Tibial artery (tissue), 4 donors: ENCODE measurements around the gene SLC32A1.
A peak's percentile ranks its signal among the peaks of the same experiment; 100 is the strongest.

ENCODE experiments used
- DNase-seq, 2 donors: peaks; one replicate each; pipeline ENCODE4 v3.0.0-alpha.2; 2019
- H3K27ac ChIP-seq, 2 donors: fragments of 200-600 bp; sonication (generic) in 1 of 2; 1 replicate in 1 of 2; 2 replicates in 1 of 2; pipeline ENCODE4 v1.5.1; 2018 to 2019; ENCODE audit warnings: mild to moderate bottlenecking in 1 of 2
- H3K27me3 ChIP-seq, 2 donors: fragments of 200-600 bp; sonication (generic) in 1 of 2; one replicate each; pipeline versions ENCODE4 v1.5.1 to v1.6.0; 2016 to 2019
- H3K36me3 ChIP-seq, 3 donors: fragments of 200-600 bp; sonication (generic) in 2 of 3; one replicate each; pipeline ENCODE4 v1.5.1; 2016 to 2019; ENCODE audit warnings: mild to moderate bottlenecking in 2 of 3
- H3K4me1 ChIP-seq, 4 donors: fragments of 200-600 bp; sonication (generic) in 2 of 4; 1 replicate in 3 of 4; 2 replicates in 1 of 4; pipeline ENCODE4 v1.5.1; 2016 to 2019
- H3K4me3 ChIP-seq, 2 donors: fragments of 200-600 bp; sonication (generic) in 1 of 2; 1 replicate in 1 of 2; 2 replicates in 1 of 2; pipeline ENCODE4 v1.5.1; 2018 to 2019; ENCODE audit warnings: mild to moderate bottlenecking in 2 of 2
- H3K9me3 ChIP-seq, 3 donors: fragments of 200-600 bp; sonication (generic) in 1 of 3; one replicate each; pipeline ENCODE4 v1.5.1; 2016 to 2019
- intact Hi-C: fragments of 100-400 bp; cut with DNase I; formaldehyde crosslinking; loops from one replicate; pipeline ENCODE4 v1.15.0; 2023; ENCODE audit warnings: low total_unique reads
- TF ChIP-seq, protein P1 (sequence below), 2 experiments: fragments of 200-600 bp in 1 of 2; fragments of 450-650 bp in 1 of 2; IDR thresholded peaks; one replicate each; pipeline ENCODE4 v1.5.1; 2017 to 2019; ENCODE audit warnings: antibody characterized with exemption in 2 of 2, mild to moderate bottlenecking in 1 of 2, moderate library complexity in 1 of 2

Gene SLC32A1

DNA sequence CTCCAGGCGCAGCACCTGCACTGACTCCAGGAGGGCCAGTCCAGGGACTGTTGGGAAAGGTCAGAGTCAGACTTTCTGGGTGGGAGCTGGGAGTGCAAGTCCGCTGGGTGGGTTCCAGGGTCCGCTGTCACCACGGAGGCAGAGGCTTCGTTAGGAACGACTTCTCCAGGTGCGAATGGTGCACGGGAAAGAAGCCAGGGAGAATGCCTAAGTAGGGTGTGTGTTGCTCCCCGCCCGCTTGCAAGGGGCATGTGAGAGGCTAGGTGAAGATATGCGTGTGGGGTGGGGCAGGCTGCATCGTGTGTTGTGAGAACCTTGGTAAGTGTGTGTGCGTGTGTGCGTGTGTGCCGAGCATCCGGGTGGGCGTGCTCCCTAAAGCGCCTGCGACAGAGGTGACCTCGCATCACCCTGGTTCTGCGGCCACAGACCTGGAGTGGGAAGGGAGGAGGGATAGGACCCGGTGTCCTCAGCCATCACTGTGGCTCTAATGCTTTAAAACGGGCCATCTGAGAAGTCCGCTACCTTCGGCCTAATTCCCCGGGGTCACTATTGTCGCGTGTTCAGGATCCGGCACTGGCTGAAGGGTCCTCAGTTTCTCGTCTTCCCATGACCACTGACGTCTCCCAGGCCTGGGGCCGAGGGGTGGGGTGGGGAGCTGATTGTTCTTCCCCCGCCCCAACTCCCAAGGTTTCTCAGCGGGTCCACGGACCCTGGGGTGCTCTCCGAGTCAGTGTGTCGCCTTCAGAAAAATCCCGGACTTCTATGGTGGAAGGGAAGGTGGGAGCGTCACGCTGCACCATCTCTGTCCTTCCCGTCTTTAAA lies 6.1 kb downstream of the SLC32A1 start:
- Histone ChIP-seq H3K27me3 (peaks cover 10 to 96% of the 10 kb centered on the region in 2 donors), H3K4me3 (no peak overlapping the region), H3K4me1 (peaks cover 0 to 38% (median 25%) of the 10 kb centered on the region in 4 donors), H3K27ac (no peak overlapping the region), H3K36me3 (no peaks in the 10 kb centered on the region), H3K9me3 (no peaks in the 10 kb centered on the region)
- no peak for DNase-seq
- intact Hi-C loops = no loop called here
- TF ChIP-seq, protein P1, sequence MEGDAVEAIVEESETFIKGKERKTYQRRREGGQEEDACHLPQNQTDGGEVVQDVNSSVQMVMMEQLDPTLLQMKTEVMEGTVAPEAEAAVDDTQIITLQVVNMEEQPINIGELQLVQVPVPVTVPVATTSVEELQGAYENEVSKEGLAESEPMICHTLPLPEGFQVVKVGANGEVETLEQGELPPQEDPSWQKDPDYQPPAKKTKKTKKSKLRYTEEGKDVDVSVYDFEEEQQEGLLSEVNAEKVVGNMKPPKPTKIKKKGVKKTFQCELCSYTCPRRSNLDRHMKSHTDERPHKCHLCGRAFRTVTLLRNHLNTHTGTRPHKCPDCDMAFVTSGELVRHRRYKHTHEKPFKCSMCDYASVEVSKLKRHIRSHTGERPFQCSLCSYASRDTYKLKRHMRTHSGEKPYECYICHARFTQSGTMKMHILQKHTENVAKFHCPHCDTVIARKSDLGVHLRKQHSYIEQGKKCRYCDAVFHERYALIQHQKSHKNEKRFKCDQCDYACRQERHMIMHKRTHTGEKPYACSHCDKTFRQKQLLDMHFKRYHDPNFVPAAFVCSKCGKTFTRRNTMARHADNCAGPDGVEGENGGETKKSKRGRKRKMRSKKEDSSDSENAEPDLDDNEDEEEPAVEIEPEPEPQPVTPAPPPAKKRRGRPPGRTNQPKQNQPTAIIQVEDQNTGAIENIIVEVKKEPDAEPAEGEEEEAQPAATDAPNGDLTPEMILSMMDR (IDR thresholded peaks at IDR 0.05) = no peak

DNA sequence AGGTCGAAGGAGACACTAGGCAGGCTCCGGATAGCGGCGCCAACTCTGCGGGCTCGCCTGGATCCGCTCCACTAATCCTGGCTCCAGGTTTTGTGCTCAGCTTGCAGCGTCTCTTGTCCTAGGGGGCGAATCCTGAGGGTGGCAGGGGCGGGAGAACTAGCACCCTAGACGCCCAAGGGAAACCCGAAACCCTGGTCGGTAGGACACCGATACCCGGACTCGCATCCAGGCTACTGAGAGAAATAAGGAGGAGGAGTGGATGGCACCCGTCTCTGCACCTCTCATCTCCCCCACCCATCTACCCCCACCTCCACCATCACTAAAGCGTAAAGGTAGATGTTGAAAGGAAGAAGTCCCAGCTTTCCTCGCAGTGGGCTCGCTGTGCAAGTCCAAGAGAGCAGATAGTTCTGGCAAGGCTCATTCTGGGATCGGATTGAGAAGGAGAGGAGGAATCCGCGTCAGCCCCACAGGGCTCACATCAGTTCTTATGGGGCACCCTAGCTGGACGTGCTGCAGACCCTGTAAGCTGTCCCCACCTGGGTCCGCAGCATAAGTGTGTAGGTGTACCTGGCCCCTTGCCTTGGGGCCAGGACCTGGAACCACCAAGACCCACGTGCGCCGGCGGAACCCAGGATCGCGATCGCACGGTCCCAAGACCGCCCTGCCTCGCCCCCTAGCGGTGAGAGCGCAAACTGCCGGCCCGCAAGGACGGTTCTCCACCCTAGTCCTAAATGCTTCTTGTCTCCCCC lies 6.9 kb downstream of the SLC32A1 start:
- intact Hi-C loops = no loop called here
- DNase-seq = no peak
- no peak overlapping the region for H3K27ac ChIP-seq
- peak overlapping the region in 1 of 2 donors; percentile 34 for H3K4me3 ChIP-seq
- TF ChIP-seq, protein P1 (IDR thresholded peaks at IDR 0.05) = peak; percentile 76 to 99
- H3K4me1 ChIP-seq = peaks cover 0 to 38% (median 21%) of the 10 kb centered on the region in 4 donors
- H3K36me3 ChIP-seq = no peaks in the 10 kb centered on the region
- H3K9me3 ChIP-seq = no peaks in the 10 kb centered on the region
- peaks cover 10 to 88% of the 10 kb centered on the region in 2 donors for H3K27me3 ChIP-seq

DNA sequence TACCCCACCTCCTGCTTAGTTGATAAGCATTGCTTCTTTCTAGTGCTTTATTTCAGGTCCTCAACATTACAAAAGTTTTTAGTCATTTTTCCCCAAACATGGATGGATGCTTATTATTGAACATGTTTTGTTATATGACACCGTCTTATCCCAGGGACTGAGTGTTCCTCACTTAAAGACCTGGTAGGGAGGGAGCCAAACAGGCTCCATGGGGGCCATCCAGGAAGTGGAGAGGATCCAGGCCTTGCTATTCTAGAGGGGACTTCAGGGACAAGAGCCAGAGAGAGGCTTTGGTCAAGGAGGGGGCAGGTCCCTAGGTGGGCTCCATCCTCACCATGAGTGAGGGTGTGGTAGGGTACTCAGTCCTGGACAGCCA lies 7.4 kb downstream of the SLC32A1 start:
- Histone ChIP-seq H3K27me3 (peaks cover 10 to 82% of the 10 kb centered on the region in 2 donors), H3K4me3 (peak overlapping the region in 1 of 2 donors; percentile 34), H3K9me3 (no peaks in the 10 kb centered on the region), H3K36me3 (no peaks in the 10 kb centered on the region), H3K4me1 (peaks cover 0 to 36% (median 20%) of the 10 kb centered on the region in 4 donors), H3K27ac (no peak overlapping the region)
- no peak for DNase-seq
- intact Hi-C loops = no loop called here
- TF ChIP-seq, protein P1 (IDR thresholded peaks at IDR 0.05) = no peak

DNA sequence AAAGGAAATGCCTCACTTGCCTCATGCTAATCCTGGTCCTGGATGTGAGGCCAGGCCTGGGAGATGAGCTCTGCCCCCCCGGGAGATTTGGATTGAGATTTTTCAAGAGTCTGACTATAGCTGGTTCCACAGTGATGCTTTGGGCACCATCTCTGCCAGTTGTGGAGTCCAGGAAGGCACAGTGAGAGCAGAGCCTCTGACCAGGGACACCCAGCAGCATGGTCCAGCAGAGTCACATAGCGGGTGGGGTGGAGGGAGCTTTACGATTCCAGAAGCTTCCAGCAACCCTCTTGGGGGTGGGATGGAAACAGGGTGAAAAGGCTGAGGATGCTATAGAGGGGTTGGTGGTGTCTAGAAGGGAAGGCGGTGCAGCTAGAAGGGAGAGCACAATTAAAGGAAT lies 8.7 kb downstream of the SLC32A1 start:
- peaks cover 10 to 74% of the 10 kb centered on the region in 2 donors for H3K27me3 ChIP-seq

DNA sequence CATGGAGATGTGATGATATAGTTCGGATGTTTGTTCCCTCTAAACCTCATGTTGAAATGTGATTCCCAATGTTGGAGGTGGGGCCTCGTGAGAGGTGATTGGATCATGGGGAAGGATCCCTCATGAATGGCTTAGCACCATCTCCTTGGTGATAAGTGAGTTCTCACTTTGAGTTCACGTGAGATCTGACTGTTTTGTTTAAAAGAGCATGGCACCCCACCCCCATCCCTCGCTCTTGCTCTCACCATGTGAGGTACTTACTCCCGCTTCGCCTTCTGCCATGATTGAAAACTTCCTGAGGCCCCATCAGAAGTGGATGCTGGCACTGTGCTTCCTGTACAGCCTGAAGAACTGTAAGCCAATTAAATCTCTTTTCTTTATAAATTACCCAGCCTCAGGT lies 10.9 kb downstream of the SLC32A1 start:
- H3K27me3 ChIP-seq = peaks cover 5 to 70% of the 10 kb centered on the region in 2 donors
- no peak overlapping the region for H3K27ac ChIP-seq
- no peaks in the 10 kb centered on the region for H3K36me3 ChIP-seq
- peaks cover 0 to 14% (median 10%) of the 10 kb centered on the region in 4 donors for H3K4me1 ChIP-seq
- intact Hi-C loops = no loop called here
- H3K9me3 ChIP-seq = no peaks in the 10 kb centered on the region
- DNase-seq = no peak
- TF ChIP-seq, protein P1 (IDR thresholded peaks at IDR 0.05) = no peak
- H3K4me3 ChIP-seq = no peak overlapping the region

More for the DNA sequence above, 8.7 kb downstream of the SLC32A1 start:
- H3K36me3 ChIP-seq = no peaks in the 10 kb centered on the region
- TF ChIP-seq, protein P1 (IDR thresholded peaks at IDR 0.05) = no peak
- H3K9me3 ChIP-seq = no peaks in the 10 kb centered on the region
- no peak overlapping the region for H3K27ac ChIP-seq
- H3K4me1 ChIP-seq = peaks cover 0 to 29% (median 15%) of the 10 kb centered on the region in 4 donors
- H3K4me3 ChIP-seq = no peak overlapping the region
- no peak for DNase-seq
- intact Hi-C loops = no loop called here
